Mucosa of descending colon (tissue), 3 donors: Measurements from ENCODE around the gene SFTA2. TPM values are rescaled to one million over a fixed set of nuclear protein-coding genes. Genes with fewer than 3 reads are reported as not detected.

Source experiments
- ATAC-seq: fragments of 200-7000 bp; cut with Tn5 transposase; one replicate; pipeline ENCODE4 v1.9.1; 2020; ENCODE audit warnings: mild to moderate bottlenecking, moderate library complexity
- DNase-seq, 3 donors: peaks; one replicate each; pipeline ENCODE4 v3.0.0-alpha.2; 2020
- H3K36me3 ChIP-seq: fragments of 200-600 bp; one replicate; pipeline ENCODE4 v1.8.0; 2021; ENCODE audit warnings: low read depth, mild to moderate bottlenecking
- H3K4me1 ChIP-seq: fragments of 200-600 bp; one replicate; pipeline ENCODE4 v1.8.0; 2021; ENCODE audit warnings: low read depth, mild to moderate bottlenecking
- H3K4me3 ChIP-seq: fragments of 200-600 bp; one replicate; pipeline ENCODE4 v1.8.0; 2021; ENCODE audit warnings: mild to moderate bottlenecking
- H3K9me3 ChIP-seq: fragments of 200-600 bp; one replicate; pipeline ENCODE4 v1.8.0; 2021; ENCODE audit warnings: mild to moderate bottlenecking
- intact Hi-C, 2 donors: fragments of 100-400 bp; cut with DNase I in 1 of 2; cut with micrococcal nuclease in 1 of 2; formaldehyde crosslinking; loops; one replicate each; pipeline versions ENCODE4 v1.11.0 to v1.11.1; 2022; cut with DNase I, micrococcal nuclease
- long read RNA-seq, 2 donors: library from polyadenylated mRNA; unstranded; transcript quantifications; one replicate each; pipeline ENCODE4 v2.0.0, GENCODE V29; 2019 to 2021
- total RNA-seq, 3 donors: library from RNA; stranded (reverse); fragmentation: NEBNext Ultra II Directional in 2 of 3; extraction: Animal tissue kit (Norgen Biotek cat#: 25700) in 2 of 3; gene quantifications; one replicate each; pipeline versions ENCODE4 v1.2.1 to v1.2.4, GENCODE V29; 2021 to 2023
- TF ChIP-seq, protein P1 (sequence below): fragments of 200-600 bp; IDR thresholded peaks from one replicate; pipeline ENCODE4 v1.8.0; 2022; ENCODE audit warnings: antibody characterized with exemption, mild to moderate bottlenecking
- donor health status: DM: no; HTN: no; CAD: no; lungs with moderate emphysema.
- donor health status: DM: no; HTN: no; CAD: no.
- donor health status: DM: no; HTN: yes; CAD: no.

SFTA2 gene
- total RNA-seq, result not detected
- long read RNA-seq, donor 1, result 0 reads
- long read RNA-seq, donor 2, result 0 reads

DNA sequence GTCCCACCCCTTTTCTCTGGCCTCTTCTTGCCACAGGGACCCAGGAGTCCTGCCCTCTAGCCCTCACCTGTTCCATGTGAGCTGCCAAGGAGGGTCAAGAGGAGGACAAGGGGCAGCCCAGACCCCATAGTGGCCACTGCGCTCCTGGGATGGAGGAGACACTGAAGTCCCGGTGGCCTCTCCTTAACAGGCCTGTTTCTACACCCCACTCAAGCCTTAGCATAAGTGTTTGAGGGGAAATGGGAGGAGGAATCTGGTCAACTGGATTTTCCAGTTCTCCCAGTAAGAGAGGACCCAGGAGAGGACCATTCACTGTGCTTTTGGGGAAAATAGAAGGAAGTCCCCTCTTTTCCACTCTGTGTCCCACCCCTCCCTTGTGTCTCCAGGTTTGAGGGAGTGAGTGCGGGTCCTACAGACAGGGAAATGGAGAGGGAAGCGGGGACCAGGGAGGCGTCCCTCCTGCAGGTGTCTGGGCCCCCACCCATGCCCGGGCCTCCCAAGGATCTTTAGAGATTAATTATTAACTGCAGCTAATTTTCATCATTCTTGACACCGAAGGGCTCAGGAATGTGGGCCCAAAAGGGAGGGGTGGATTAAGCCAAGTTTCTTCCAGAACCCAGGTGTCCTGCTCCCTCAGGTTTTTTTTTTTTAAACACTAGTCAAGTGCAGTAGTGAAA is at the start of gene SFTA2:
Gene SFTA2, minus strand, starts transcription at position 202 of the 677 bp plus-strand sequence. Its CDS starts 74 bp downstream, at position 128.
- intact Hi-C loops, result no loop called here
- TF ChIP-seq, protein P1, sequence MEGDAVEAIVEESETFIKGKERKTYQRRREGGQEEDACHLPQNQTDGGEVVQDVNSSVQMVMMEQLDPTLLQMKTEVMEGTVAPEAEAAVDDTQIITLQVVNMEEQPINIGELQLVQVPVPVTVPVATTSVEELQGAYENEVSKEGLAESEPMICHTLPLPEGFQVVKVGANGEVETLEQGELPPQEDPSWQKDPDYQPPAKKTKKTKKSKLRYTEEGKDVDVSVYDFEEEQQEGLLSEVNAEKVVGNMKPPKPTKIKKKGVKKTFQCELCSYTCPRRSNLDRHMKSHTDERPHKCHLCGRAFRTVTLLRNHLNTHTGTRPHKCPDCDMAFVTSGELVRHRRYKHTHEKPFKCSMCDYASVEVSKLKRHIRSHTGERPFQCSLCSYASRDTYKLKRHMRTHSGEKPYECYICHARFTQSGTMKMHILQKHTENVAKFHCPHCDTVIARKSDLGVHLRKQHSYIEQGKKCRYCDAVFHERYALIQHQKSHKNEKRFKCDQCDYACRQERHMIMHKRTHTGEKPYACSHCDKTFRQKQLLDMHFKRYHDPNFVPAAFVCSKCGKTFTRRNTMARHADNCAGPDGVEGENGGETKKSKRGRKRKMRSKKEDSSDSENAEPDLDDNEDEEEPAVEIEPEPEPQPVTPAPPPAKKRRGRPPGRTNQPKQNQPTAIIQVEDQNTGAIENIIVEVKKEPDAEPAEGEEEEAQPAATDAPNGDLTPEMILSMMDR, result no peak
- Histone ChIP-seq H3K4me1 (no peaks in the 10 kb centered on the region), H3K4me3 (no peak within 1 kb of the TSS), H3K9me3 (peaks cover 7% of the 10 kb centered on the region), H3K36me3 (no peaks in the 10 kb centered on the region)
- no peak for DNase-seq
- peak; percentile 9 for ATAC-seq

DNA sequence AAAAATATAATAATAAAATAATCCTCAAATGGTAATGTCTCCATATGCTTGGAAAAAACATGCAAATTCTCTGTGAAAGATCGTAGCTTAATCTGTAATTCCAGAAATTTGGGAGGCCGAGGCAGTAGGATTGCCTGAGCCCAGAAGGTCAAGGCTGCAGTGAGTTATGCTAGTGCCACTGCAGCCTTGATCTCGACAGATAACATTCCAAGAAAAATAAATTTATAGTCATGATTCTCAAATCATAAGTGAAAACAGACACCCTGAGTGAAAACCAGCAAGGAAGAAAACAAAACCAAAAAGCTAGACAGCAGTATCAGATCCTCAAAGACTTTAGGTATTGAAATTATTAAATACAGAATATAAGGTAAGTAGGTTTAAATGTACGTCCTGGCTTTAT is 47.7 kb upstream of the SFTA2 start:
- H3K4me1 ChIP-seq, result no peaks in the 10 kb centered on the region
- DNase-seq, result no peak
- H3K4me3 ChIP-seq, result no peak overlapping the region
- ATAC-seq, result no peak
- no peaks in the 10 kb centered on the region for H3K9me3 ChIP-seq
- intact Hi-C loops, result no loop called here
- TF ChIP-seq, protein P1, result no peak
- no peaks in the 10 kb centered on the region for H3K36me3 ChIP-seq

DNA sequence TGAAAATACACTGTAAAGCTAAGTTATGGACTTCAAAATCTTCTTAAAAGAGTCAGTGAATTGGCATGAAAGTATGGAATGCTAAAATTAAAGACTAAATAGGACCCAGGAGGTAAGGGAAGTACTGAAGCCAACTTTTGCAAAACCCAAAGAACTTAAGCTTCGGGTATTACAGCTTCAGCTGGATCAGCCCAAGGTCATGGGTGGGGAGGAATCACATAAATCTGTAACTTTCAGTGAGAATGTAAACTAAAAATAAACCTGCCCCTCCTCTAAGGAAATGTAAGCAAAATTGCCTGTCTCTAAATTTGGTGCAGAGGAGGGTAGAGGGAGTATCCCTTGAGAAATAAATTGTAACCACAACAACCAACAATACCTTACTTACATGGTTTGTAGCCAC is 47.2 kb upstream of the SFTA2 start:
- no peak for DNase-seq
- TF ChIP-seq, protein P1, result no peak
- no peaks in the 10 kb centered on the region for H3K4me1 ChIP-seq
- intact Hi-C loops, result no loop called here
- no peak for ATAC-seq
- H3K36me3 ChIP-seq, result no peaks in the 10 kb centered on the region
- no peaks in the 10 kb centered on the region for H3K9me3 ChIP-seq
- no peak overlapping the region for H3K4me3 ChIP-seq

DNA sequence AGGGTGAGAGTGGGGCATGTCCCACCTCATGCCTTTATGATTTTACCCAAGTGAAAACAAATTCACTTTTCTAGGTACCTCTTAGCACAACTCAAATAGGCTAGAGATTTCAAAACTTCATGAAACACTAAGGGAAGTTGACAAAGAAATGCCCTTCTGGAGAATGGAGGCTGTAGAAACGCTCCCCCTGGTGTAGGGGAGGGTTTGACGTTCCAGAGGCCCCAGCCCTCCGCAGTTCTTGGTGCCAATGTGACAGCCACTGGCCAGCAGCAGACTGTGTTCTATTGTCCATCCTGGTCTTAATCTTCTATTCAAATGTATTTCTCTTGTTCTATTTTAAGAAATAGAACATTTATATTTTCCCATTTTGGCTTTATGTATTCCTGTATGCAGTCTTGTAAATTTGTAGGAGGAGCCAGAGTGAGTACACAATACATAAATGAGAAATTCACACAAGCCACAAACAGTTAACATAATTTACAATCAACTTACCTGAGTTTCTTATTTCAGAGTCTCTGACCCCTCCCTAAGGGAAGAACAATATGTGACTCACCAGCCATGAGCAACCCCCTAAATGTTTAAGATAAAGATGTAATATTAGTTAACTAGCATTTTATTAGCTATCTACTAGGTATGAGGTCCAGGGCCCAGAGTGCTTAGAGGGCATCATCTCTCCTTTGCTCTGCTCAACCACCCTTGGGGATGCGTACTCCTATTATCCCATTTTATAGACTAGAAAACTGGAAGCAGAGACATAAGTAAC is 42.7 kb upstream of the SFTA2 start:
- no peaks in the 10 kb centered on the region for H3K4me1 ChIP-seq
- no peaks in the 10 kb centered on the region for H3K9me3 ChIP-seq
- intact Hi-C loops, result no loop called here
- ATAC-seq (no peak), DNase-seq (no peak)
- TF ChIP-seq, protein P1, result no peak
- H3K36me3 ChIP-seq, result no peaks in the 10 kb centered on the region
- no peak overlapping the region for H3K4me3 ChIP-seq

DNA sequence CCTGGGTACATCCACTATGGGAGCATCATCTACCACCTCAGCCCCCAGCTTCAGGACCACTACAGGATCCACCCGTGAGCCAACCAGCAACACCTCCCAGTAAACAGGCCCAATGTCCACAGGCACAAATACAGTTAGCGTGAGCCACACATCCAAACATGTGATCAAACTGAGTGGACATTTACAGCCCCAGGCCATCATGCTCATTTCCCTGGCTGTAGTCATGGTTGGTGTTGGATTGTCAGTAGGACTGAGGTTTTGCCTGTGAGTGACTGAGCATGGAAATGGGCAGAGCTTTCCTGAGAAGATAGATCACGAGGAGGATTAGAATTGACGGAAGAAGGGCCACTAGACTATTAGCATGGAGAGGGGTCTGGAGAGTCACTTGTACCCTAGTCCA is 40.8 kb upstream of the SFTA2 start:
- TF ChIP-seq, protein P1, result no peak
- no peak for ATAC-seq
- intact Hi-C loops, result no loop called here

More for the DNA sequence above, 40.8 kb upstream of the SFTA2 start:
- no peak for DNase-seq
- no peak overlapping the region for H3K4me3 ChIP-seq
- H3K9me3 ChIP-seq, result no peaks in the 10 kb centered on the region
- no peaks in the 10 kb centered on the region for H3K36me3 ChIP-seq
- H3K4me1 ChIP-seq, result no peaks in the 10 kb centered on the region
